Erythroblast (primary cell): ENCODE measurements around the gene VIPR1.

Experiments used
- GATA1 ChIP-seq: IDR thresholded peaks from 2 replicates; pipeline ENCODE4 v1.6.1; 2011; ENCODE audit warnings: low read depth, mild to moderate bottlenecking, control low read depth, low read length, moderate library complexity
- POLR2A ChIP-seq: IDR thresholded peaks from 2 replicates; pipeline ENCODE4 v1.6.1; 2011; ENCODE audit warnings: mild to moderate bottlenecking, low read length

DNA sequence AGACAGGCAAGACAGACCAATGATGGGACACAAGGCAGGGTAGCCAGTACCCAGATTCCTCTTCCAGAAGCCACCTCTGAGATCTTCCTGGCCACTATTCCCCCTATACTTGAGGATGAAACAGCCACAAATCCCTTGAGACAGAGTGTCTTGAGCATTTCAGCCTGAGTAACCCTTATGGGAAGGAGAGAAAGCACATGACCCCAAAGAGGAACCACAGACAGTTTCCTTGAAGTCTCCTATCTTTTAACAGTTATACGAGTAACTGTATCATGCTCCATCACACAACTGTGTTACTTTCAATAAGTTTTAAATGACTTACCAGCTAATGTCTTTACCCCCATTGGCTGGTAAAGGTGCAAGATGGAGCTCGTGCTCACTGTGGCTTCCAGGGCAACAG, 9.3 kb downstream of the VIPR1 start:
- no peak for TF ChIP-seq POLR2A
- TF ChIP-seq GATA1: no peak
